Neural progenitor cell (in vitro differentiated cells): Measurements from ENCODE around the gene CEP131.

ENCODE experiments used
- EZH2 ChIP-seq: fragments of 200-600 bp; sonication (generic); IDR thresholded peaks from 2 replicates; pipeline ENCODE4 v1.6.1; 2017; ENCODE audit warnings: antibody characterized with exemption, mild to moderate bottlenecking, moderate library complexity
- EZH2phosphoT487 ChIP-seq: fragments of 200-600 bp; sonication (generic); IDR thresholded peaks from 2 replicates; pipeline ENCODE4 v1.6.1; 2017; ENCODE audit warnings: antibody characterized with exemption
- TF ChIP-seq, protein P1 (sequence below): fragments of 200-600 bp; sonication (generic); IDR thresholded peaks from 2 replicates; pipeline ENCODE4 v1.5.1; 2017; ENCODE audit warnings: antibody characterized with exemption, mild to moderate bottlenecking

- TF ChIP-seq, protein P1, sequence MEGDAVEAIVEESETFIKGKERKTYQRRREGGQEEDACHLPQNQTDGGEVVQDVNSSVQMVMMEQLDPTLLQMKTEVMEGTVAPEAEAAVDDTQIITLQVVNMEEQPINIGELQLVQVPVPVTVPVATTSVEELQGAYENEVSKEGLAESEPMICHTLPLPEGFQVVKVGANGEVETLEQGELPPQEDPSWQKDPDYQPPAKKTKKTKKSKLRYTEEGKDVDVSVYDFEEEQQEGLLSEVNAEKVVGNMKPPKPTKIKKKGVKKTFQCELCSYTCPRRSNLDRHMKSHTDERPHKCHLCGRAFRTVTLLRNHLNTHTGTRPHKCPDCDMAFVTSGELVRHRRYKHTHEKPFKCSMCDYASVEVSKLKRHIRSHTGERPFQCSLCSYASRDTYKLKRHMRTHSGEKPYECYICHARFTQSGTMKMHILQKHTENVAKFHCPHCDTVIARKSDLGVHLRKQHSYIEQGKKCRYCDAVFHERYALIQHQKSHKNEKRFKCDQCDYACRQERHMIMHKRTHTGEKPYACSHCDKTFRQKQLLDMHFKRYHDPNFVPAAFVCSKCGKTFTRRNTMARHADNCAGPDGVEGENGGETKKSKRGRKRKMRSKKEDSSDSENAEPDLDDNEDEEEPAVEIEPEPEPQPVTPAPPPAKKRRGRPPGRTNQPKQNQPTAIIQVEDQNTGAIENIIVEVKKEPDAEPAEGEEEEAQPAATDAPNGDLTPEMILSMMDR = no peak
- TF ChIP-seq EZH2 (no peak), EZH2phosphoT487 (no peak)
These were observed 39.0 kb upstream of the CEP131 start for GRCh38 chr17:81261582-81262336.
